ENCODE measurements around the gene ANKRD22. TPM values are rescaled to one million over a fixed set of nuclear protein-coding genes. Genes with fewer than 3 reads are reported as not detected.

ANKRD22 gene
- total and polyA plus RNA-seq, 9 of the 15 experiments (the other 6 are each of a cell fraction or from before 2014, with no cell fraction given) = not detected

DNA sequence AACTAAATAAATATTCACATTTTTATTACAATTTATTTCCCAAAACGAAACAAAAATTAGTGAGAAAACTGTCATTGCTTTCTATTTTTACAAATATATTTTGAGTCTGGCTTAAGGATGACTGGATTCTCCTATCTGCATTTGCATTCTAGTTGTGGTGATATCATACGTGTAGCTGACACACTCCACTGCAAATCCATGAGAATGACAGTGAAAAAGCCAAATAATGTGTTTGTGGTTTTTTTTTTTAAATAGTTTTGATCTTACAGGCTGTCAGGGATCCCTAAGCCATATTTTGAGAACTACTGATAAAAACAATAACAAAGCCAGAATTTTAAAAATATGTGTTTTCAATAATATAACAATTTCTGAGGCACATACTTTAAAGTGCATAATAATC lies 22.6 kb upstream of the ANKRD22 start:
- Histone ChIP-seq H3K79me2 (ENCODE audit: control insufficient read depth, insufficient read depth, low read length) (no peaks in the 10 kb centered on the region), H3K36me3 (ENCODE audit: control insufficient read depth, insufficient read depth, low read length) (no peaks in the 10 kb centered on the region), H3K4me2 (ENCODE audit: insufficient read depth, low read length) (no peak overlapping the region), H3K9me1 (ENCODE audit: control insufficient read depth, insufficient read depth, low read length) (no peaks in the 10 kb centered on the region), H3K27me3 (ENCODE audit: control insufficient read depth in 2 of 2, insufficient read depth in 2 of 2, low read length in 2 of 2) (no peaks in the 10 kb centered on the region; a peak in 1 of 5 replicates), H2AFZ (ENCODE audit: low read depth, low read length) (no peak overlapping the region), H3K4me3 (no peak overlapping the region), H3K9ac (ENCODE audit: insufficient read depth in 1 of 2, low read depth in 2 of 2, low read length in 2 of 2) (no peak overlapping the region), H3K27ac (ENCODE audit: extremely low read depth, low read depth, low read length) (no peak overlapping the region), H3K4me1 (replicated peaks in 1 of 2; ENCODE audit: control insufficient read depth in 2 of 2, insufficient read depth in 2 of 2, low read length in 2 of 2) (no peaks in the 10 kb centered on the region), H3K9me3 (replicated peaks; ENCODE audit: control insufficient read depth, insufficient read depth, low read depth, low read length) (no peaks in the 10 kb centered on the region), H4K20me1 (replicated peaks; ENCODE audit: control insufficient read depth, insufficient read depth, low read length) (no peaks in the 10 kb centered on the region)
- POLR2A ChIA-PET = no interaction called here
- no peak for DNase-seq (ENCODE audit: extremely low read depth in 1 of 4, low spot score in 3 of 4)
- in situ Hi-C loops (cut with MboI) = no loop called here
- CTCF ChIA-PET (ENCODE audit: low intra/inter-chr PET ratio) = no interaction called here
- no TSS peak for BruUV-seq (replicated peaks)
- WGBS (ENCODE audit: insufficient coverage, low coverage, missing lambda C conversion rate) = 0% methylated on average over 2 of the region's 2 CpGs
- FAIRE-seq = no peak
- intact Hi-C loops (cut with micrococcal nuclease) = no loop called here
- no peak for ATAC-seq
- TF ChIP-seq COPS2 (conservative IDR thresholded peaks at IDR 0.05) = no peak
- no peak for TF ChIP-seq SAP30 (IDR thresholded peaks at IDR 0.05; ENCODE audit: borderline replicate concordance, insufficient read depth, low read depth, low read length, poor library complexity, severe bottlenecking)
- no peak for TF ChIP-seq TARDBP (IDR thresholded peaks at IDR 0.05)
- no peak for TF ChIP-seq ZNF780A (CRISPR knock-in tag; IDR thresholded peaks at IDR 0.05)
- no peak for TF ChIP-seq HMG20B (CRISPR knock-in tag; IDR thresholded peaks at IDR 0.05)
- TF ChIP-seq CC2D1A (IDR thresholded peaks at IDR 0.05) = no peak
- TF ChIP-seq STAT5B (CRISPR knock-in tag; IDR thresholded peaks at IDR 0.05) = no peak
- TF ChIP-seq PHB (CRISPR knock-in tag; IDR thresholded peaks at IDR 0.05) = no peak
- TF ChIP-seq, protein P1, sequence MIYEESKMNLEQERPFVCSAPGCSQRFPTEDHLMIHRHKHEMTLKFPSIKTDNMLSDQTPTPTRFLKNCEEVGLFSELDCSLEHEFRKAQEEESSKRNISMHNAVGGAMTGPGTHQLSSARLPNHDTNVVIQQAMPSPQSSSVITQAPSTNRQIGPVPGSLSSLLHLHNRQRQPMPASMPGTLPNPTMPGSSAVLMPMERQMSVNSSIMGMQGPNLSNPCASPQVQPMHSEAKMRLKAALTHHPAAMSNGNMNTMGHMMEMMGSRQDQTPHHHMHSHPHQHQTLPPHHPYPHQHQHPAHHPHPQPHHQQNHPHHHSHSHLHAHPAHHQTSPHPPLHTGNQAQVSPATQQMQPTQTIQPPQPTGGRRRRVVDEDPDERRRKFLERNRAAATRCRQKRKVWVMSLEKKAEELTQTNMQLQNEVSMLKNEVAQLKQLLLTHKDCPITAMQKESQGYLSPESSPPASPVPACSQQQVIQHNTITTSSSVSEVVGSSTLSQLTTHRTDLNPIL (CRISPR knock-in tag; IDR thresholded peaks at IDR 0.05) = no peak
- TF ChIP-seq ZNF551 (CRISPR knock-in tag; IDR thresholded peaks at IDR 0.05) = no peak
- TF ChIP-seq ZNF75A (CRISPR knock-in tag; IDR thresholded peaks at IDR 0.05) = no peak
- TF ChIP-seq, protein P2, sequence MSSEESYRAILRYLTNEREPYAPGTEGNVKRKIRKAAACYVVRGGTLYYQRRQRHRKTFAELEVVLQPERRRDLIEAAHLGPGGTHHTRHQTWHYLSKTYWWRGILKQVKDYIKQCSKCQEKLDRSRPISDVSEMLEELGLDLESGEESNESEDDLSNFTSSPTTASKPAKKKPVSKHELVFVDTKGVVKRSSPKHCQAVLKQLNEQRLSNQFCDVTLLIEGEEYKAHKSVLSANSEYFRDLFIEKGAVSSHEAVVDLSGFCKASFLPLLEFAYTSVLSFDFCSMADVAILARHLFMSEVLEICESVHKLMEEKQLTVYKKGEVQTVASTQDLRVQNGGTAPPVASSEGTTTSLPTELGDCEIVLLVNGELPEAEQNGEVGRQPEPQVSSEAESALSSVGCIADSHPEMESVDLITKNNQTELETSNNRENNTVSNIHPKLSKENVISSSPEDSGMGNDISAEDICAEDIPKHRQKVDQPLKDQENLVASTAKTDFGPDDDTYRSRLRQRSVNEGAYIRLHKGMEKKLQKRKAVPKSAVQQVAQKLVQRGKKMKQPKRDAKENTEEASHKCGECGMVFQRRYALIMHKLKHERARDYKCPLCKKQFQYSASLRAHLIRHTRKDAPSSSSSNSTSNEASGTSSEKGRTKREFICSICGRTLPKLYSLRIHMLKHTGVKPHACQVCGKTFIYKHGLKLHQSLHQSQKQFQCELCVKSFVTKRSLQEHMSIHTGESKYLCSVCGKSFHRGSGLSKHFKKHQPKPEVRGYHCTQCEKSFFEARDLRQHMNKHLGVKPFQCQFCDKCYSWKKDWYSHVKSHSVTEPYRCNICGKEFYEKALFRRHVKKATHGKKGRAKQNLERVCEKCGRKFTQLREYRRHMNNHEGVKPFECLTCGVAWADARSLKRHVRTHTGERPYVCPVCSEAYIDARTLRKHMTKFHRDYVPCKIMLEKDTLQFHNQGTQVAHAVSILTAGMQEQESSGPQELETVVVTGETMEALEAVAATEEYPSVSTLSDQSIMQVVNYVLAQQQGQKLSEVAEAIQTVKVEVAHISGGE (CRISPR knock-in tag; IDR thresholded peaks at IDR 0.05) = no peak
- no peak for TF ChIP-seq MYC (IDR thresholded peaks at IDR 0.05; ENCODE audit: low read depth, low read length)
- TF ChIP-seq MYC (CRISPR knock-in tag; IDR thresholded peaks at IDR 0.05; ENCODE audit: borderline replicate concordance, low read depth) = no peak
- TF ChIP-seq STAT5A (IDR thresholded peaks at IDR 0.05; ENCODE audit: borderline replicate concordance, low read length) = no peak
- TF ChIP-seq ETS2 (tag; IDR thresholded peaks at IDR 0.05; ENCODE audit: borderline replicate concordance, poor library complexity, severe bottlenecking) = no peak
- no peak for TF ChIP-seq MTA3 (IDR thresholded peaks at IDR 0.05; ENCODE audit: borderline replicate concordance)
- no peak for TF ChIP-seq ARID1B (IDR thresholded peaks at IDR 0.05)

Data from K562 (cell line).